ENCODE measurements around the gene ZAR1L. TPM values are rescaled to one million over a fixed set of nuclear protein-coding genes. Genes with fewer than 3 reads are reported as not detected.

The ZAR1L gene
- total and polyA plus RNA-seq, 9 of the 15 experiments (the other 6 are each of a cell fraction or from before 2014, with no cell fraction given) = not detected

DNA sequence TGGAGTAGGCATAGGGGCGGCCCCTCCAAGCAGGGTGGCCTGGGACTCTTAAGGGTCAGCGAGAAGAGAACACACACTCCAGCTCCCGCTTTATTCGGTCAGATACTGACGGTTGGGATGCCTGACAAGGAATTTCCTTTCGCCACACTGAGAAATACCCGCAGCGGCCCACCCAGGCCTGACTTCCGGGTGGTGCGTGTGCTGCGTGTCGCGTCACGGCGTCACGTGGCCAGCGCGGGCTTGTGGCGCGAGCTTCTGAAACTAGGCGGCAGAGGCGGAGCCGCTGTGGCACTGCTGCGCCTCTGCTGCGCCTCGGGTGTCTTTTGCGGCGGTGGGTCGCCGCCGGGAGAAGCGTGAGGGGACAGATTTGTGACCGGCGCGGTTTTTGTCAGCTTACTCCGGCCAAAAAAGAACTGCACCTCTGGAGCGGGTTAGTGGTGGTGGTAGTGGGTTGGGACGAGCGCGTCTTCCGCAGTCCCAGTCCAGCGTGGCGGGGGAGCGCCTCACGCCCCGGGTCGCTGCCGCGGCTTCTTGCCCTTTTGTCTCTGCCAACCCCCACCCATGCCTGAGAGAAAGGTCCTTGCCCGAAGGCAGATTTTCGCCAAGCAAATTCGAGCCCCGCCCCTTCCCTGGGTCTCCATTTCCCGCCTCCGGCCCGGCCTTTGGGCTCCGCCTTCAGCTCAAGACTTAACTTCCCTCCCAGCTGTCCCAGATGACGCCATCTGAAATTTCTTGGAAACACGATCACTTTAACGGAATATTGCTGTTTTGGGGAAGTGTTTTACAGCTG lies at the start of gene ZAR1L, which contains the start of gene BRCA2 (continued):
- TF ChIP-seq RFX1 (IDR thresholded peaks at IDR 0.05) (no peak), CSDE1 (IDR thresholded peaks at IDR 0.05) (no peak), MCM2 (IDR thresholded peaks at IDR 0.05; ENCODE audit: low read depth) (no peak)
- TF ChIP-seq, protein P1, sequence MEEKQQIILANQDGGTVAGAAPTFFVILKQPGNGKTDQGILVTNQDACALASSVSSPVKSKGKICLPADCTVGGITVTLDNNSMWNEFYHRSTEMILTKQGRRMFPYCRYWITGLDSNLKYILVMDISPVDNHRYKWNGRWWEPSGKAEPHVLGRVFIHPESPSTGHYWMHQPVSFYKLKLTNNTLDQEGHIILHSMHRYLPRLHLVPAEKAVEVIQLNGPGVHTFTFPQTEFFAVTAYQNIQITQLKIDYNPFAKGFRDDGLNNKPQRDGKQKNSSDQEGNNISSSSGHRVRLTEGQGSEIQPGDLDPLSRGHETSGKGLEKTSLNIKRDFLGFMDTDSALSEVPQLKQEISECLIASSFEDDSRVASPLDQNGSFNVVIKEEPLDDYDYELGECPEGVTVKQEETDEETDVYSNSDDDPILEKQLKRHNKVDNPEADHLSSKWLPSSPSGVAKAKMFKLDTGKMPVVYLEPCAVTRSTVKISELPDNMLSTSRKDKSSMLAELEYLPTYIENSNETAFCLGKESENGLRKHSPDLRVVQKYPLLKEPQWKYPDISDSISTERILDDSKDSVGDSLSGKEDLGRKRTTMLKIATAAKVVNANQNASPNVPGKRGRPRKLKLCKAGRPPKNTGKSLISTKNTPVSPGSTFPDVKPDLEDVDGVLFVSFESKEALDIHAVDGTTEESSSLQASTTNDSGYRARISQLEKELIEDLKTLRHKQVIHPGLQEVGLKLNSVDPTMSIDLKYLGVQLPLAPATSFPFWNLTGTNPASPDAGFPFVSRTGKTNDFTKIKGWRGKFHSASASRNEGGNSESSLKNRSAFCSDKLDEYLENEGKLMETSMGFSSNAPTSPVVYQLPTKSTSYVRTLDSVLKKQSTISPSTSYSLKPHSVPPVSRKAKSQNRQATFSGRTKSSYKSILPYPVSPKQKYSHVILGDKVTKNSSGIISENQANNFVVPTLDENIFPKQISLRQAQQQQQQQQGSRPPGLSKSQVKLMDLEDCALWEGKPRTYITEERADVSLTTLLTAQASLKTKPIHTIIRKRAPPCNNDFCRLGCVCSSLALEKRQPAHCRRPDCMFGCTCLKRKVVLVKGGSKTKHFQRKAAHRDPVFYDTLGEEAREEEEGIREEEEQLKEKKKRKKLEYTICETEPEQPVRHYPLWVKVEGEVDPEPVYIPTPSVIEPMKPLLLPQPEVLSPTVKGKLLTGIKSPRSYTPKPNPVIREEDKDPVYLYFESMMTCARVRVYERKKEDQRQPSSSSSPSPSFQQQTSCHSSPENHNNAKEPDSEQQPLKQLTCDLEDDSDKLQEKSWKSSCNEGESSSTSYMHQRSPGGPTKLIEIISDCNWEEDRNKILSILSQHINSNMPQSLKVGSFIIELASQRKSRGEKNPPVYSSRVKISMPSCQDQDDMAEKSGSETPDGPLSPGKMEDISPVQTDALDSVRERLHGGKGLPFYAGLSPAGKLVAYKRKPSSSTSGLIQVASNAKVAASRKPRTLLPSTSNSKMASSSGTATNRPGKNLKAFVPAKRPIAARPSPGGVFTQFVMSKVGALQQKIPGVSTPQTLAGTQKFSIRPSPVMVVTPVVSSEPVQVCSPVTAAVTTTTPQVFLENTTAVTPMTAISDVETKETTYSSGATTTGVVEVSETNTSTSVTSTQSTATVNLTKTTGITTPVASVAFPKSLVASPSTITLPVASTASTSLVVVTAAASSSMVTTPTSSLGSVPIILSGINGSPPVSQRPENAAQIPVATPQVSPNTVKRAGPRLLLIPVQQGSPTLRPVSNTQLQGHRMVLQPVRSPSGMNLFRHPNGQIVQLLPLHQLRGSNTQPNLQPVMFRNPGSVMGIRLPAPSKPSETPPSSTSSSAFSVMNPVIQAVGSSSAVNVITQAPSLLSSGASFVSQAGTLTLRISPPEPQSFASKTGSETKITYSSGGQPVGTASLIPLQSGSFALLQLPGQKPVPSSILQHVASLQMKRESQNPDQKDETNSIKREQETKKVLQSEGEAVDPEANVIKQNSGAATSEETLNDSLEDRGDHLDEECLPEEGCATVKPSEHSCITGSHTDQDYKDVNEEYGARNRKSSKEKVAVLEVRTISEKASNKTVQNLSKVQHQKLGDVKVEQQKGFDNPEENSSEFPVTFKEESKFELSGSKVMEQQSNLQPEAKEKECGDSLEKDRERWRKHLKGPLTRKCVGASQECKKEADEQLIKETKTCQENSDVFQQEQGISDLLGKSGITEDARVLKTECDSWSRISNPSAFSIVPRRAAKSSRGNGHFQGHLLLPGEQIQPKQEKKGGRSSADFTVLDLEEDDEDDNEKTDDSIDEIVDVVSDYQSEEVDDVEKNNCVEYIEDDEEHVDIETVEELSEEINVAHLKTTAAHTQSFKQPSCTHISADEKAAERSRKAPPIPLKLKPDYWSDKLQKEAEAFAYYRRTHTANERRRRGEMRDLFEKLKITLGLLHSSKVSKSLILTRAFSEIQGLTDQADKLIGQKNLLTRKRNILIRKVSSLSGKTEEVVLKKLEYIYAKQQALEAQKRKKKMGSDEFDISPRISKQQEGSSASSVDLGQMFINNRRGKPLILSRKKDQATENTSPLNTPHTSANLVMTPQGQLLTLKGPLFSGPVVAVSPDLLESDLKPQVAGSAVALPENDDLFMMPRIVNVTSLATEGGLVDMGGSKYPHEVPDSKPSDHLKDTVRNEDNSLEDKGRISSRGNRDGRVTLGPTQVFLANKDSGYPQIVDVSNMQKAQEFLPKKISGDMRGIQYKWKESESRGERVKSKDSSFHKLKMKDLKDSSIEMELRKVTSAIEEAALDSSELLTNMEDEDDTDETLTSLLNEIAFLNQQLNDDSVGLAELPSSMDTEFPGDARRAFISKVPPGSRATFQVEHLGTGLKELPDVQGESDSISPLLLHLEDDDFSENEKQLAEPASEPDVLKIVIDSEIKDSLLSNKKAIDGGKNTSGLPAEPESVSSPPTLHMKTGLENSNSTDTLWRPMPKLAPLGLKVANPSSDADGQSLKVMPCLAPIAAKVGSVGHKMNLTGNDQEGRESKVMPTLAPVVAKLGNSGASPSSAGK (IDR thresholded peaks at IDR 0.05) = peak; percentile 83
- TF ChIP-seq, protein P2, sequence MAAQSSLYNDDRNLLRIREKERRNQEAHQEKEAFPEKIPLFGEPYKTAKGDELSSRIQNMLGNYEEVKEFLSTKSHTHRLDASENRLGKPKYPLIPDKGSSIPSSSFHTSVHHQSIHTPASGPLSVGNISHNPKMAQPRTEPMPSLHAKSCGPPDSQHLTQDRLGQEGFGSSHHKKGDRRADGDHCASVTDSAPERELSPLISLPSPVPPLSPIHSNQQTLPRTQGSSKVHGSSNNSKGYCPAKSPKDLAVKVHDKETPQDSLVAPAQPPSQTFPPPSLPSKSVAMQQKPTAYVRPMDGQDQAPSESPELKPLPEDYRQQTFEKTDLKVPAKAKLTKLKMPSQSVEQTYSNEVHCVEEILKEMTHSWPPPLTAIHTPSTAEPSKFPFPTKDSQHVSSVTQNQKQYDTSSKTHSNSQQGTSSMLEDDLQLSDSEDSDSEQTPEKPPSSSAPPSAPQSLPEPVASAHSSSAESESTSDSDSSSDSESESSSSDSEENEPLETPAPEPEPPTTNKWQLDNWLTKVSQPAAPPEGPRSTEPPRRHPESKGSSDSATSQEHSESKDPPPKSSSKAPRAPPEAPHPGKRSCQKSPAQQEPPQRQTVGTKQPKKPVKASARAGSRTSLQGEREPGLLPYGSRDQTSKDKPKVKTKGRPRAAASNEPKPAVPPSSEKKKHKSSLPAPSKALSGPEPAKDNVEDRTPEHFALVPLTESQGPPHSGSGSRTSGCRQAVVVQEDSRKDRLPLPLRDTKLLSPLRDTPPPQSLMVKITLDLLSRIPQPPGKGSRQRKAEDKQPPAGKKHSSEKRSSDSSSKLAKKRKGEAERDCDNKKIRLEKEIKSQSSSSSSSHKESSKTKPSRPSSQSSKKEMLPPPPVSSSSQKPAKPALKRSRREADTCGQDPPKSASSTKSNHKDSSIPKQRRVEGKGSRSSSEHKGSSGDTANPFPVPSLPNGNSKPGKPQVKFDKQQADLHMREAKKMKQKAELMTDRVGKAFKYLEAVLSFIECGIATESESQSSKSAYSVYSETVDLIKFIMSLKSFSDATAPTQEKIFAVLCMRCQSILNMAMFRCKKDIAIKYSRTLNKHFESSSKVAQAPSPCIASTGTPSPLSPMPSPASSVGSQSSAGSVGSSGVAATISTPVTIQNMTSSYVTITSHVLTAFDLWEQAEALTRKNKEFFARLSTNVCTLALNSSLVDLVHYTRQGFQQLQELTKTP (IDR thresholded peaks at IDR 0.05; ENCODE audit: low read depth in 1 of 2, partially characterized antibody in 2 of 2) = no peak
- TF ChIP-seq, protein P3, sequence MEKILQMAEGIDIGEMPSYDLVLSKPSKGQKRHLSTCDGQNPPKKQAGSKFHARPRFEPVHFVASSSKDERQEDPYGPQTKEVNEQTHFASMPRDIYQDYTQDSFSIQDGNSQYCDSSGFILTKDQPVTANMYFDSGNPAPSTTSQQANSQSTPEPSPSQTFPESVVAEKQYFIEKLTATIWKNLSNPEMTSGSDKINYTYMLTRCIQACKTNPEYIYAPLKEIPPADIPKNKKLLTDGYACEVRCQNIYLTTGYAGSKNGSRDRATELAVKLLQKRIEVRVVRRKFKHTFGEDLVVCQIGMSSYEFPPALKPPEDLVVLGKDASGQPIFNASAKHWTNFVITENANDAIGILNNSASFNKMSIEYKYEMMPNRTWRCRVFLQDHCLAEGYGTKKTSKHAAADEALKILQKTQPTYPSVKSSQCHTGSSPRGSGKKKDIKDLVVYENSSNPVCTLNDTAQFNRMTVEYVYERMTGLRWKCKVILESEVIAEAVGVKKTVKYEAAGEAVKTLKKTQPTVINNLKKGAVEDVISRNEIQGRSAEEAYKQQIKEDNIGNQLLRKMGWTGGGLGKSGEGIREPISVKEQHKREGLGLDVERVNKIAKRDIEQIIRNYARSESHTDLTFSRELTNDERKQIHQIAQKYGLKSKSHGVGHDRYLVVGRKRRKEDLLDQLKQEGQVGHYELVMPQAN (IDR thresholded peaks at IDR 0.05; ENCODE audit: borderline replicate concordance) = peak; percentile 70; the same call in 1 of the 2 replicates

All from K562 (cell line).